Right lobe of liver (tissue), 4 donors: ENCODE data around the gene FEM1B.

Experiments used
- CTCF ChIP-seq, 4 donors: fragments of 200-600 bp in 3 of 4; fragments of 450-650 bp in 1 of 4; IDR thresholded peaks; one replicate each; pipeline versions ENCODE4 v1.5.1 to v1.8.0; 2016 to 2022; ENCODE audit warnings: antibody characterized with exemption in 4 of 4, mild to moderate bottlenecking in 2 of 4
- POLR2A ChIP-seq: fragments of 450-650 bp; IDR thresholded peaks from one replicate; pipeline ENCODE4 v1.6.1; 2017; ENCODE audit warnings: antibody characterized with exemption, mild to moderate bottlenecking
- donor health status: DM: no; HTN: no; CAD: no.
- donor health status: DM: no; HTN: no; CAD: no.
- donor health status: DM: no; HTN: yes; CAD: no.

DNA sequence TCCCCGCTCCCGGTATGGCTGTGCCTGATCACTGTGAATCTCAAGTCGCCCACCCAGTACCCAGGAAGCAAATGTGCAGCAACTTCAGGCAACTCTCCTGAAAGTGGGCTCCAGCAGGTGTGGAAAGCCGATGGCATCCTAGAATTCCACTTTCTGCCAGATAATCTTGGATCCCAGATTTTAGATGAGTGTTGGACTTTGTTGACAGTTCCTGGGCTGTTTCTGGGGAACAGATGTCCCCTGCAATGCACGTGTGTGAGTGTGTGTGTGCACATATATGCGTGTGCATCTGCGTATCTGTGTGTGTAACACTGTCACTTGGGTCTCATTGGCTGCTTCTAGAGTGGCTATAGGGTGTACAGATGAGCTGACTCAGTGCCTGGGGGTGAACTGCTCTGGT, 59.0 kb downstream of the FEM1B start:
- no peak for TF ChIP-seq CTCF (IDR thresholded peaks at IDR 0.05)
- TF ChIP-seq POLR2A, result no peak
